ENCODE measurements around the gene C6orf47. TPM values are rescaled to one million over a fixed set of nuclear protein-coding genes. Genes with fewer than 3 reads are reported as not detected.
A peak's percentile ranks its signal among the peaks of the same experiment; 100 is the strongest.

The C6orf47 gene
- total and polyA plus RNA-seq, 7 experiments from 2014 or later: 14.0 to 33.7 (median 23.2) TPM

GRCh38 chr6:31683591-31683990 is 23.0 kb upstream of the C6orf47 start:
- no peak for ATAC-seq
- Mint-ChIP-seq H3K27me3 (no peaks in the 10 kb centered on the region), H3K4me1 (peaks cover 14 to 24% (median 17%) of the 10 kb centered on the region in 7 donors), H3K9me3 (no peaks in the 10 kb centered on the region), H3K36me3 (peaks cover 0 to 14% (median 5%) of the 10 kb centered on the region in 5 donors), H3K4me3 (no peak overlapping the region), H3K27ac (peak overlapping the region in 3 of 9 donors; percentile 41 to 59 (median 48))
- H3K27me3 ChIP-seq (ENCODE audit: control insufficient read depth in 2 of 2, insufficient read depth in 2 of 2, low read length in 2 of 2): no peaks in the 10 kb centered on the region
- H3K4me1 ChIP-seq (ENCODE audit: control insufficient read depth in 2 of 2, insufficient read depth in 2 of 2, low read length in 2 of 2): peaks cover 15 to 16% of the 10 kb centered on the region in 2 donors
- ChIA-PET CTCF (interaction anchor here (1.5 kb wide), 1 partner anchor 134 kb away, joined by 5 read pairs; no protein-coding TSS in a partner anchor), POLR2A (interaction anchor here (0.6 to 1.6 kb wide), 3 partner anchors 16 to 31 kb away, joined by 3 to 4 read pairs (median 4); partner anchors contain the start of genes ABHD16A and BAG6)
- H3K9me3 ChIP-seq (ENCODE audit: control insufficient read depth in 2 of 3, low read length in 3 of 3): no peaks in the 10 kb centered on the region
- DNase-seq: no peak
- H3K4me3 ChIP-seq (ENCODE audit: low read length): no peak overlapping the region
- no peak overlapping the region for H3K27ac ChIP-seq (ENCODE audit: low read depth, low read length)
- peaks cover 0 to 31% (median 21%) of the 10 kb centered on the region in 3 experiments for H3K36me3 ChIP-seq (ENCODE audit: control insufficient read depth in 2 of 3, insufficient read depth in 3 of 3, low read length in 3 of 3)
- intact Hi-C loops (cut with micrococcal nuclease): loop anchor here in 1 of 2 donors (5.0 kb wide), 1 partner anchor 54 kb away; the partner anchor contains the start of gene CLIC1

GRCh38 chr6:31681135-31681671 is 20.6 kb upstream of the C6orf47 start:
- Histone ChIP-seq H3K4me3 (ENCODE audit: low read length) (peak overlapping the region; percentile 78), H3K27me3 (ENCODE audit: control insufficient read depth in 2 of 2, insufficient read depth in 2 of 2, low read length in 2 of 2) (no peaks in the 10 kb centered on the region), H3K4me1 (ENCODE audit: control insufficient read depth in 2 of 2, insufficient read depth in 2 of 2, low read length in 2 of 2) (peaks cover 15 to 16% of the 10 kb centered on the region in 2 donors), H3K27ac (ENCODE audit: low read depth, low read length) (peak overlapping the region; percentile 68), H3K36me3 (ENCODE audit: control insufficient read depth in 2 of 3, insufficient read depth in 3 of 3, low read length in 3 of 3) (peaks cover 0 to 7% (median 0%) of the 10 kb centered on the region in 3 experiments), H3K9me3 (ENCODE audit: control insufficient read depth in 2 of 3, low read length in 3 of 3) (no peaks in the 10 kb centered on the region)
- no peaks in the 10 kb centered on the region for H3K27me3 Mint-ChIP-seq
- H3K4me1 Mint-ChIP-seq: peaks cover 14 to 32% (median 19%) of the 10 kb centered on the region in 7 donors
- ATAC-seq (peak; percentile 71), DNase-seq (peak in 8 of 9 donors; percentile 22 to 59 (median 28))
- H3K36me3 Mint-ChIP-seq: peaks cover 0 to 6% (median 2%) of the 10 kb centered on the region in 5 donors
- no peaks in the 10 kb centered on the region for H3K9me3 Mint-ChIP-seq
- CTCF ChIA-PET: interaction anchor here (0.6 to 2.1 kb wide), 8 partner anchors 31 to 153 kb away, joined by 3 to 12 read pairs (median 4); partner anchors contain the start of gene HSPA1B
- intact Hi-C loops (cut with micrococcal nuclease): loop anchor here (1.0 to 5.0 kb wide), 5 partner anchors 22 to 88 kb away; partner anchors contain the start of genes ABHD16A (in 1 of the 2), BAG6 (in 1 of the 2), CLIC1 (in 1 of the 2) and DDAH2 (in 1 of the 2)
- H3K27ac Mint-ChIP-seq: peak overlapping the region; percentile 41 to 86 (median 68)
- peak overlapping the region; percentile 86 to 98 (median 90) for H3K4me3 Mint-ChIP-seq
- POLR2A ChIA-PET: interaction anchor here (0.8 to 2.1 kb wide), 11 partner anchors 9 to 149 kb away, joined by 3 to 18 read pairs (median 4); partner anchors contain the start of genes ABHD16A, BAG6 and C6orf47

- Mint-ChIP-seq H3K36me3 (peaks cover 0 to 4% (median 0%) of the 10 kb centered on the region in 5 donors), H3K4me3 (peak within 1 kb of the TSS; percentile 86 to 98 (median 90)), H3K4me1 (peaks cover 14 to 32% (median 19%) of the 10 kb centered on the region in 7 donors), H3K27me3 (no peaks in the 10 kb centered on the region), H3K9me3 (no peaks in the 10 kb centered on the region), H3K27ac (peak within 1 kb of the TSS; percentile 60 to 86 (median 68))
- Histone ChIP-seq H3K36me3 (ENCODE audit: control insufficient read depth in 2 of 3, insufficient read depth in 3 of 3, low read length in 3 of 3) (no peaks in the 10 kb centered on the region), H3K4me1 (ENCODE audit: control insufficient read depth in 2 of 2, insufficient read depth in 2 of 2, low read length in 2 of 2) (peaks cover 15 to 16% of the 10 kb centered on the region in 2 donors), H3K27ac (ENCODE audit: low read depth, low read length) (peak within 1 kb of the TSS; percentile 68), H3K9me3 (ENCODE audit: control insufficient read depth in 2 of 3, low read length in 3 of 3) (no peaks in the 10 kb centered on the region), H3K4me3 (ENCODE audit: low read length) (peak within 1 kb of the TSS; percentile 78), H3K27me3 (ENCODE audit: control insufficient read depth in 2 of 2, insufficient read depth in 2 of 2, low read length in 2 of 2) (no peaks in the 10 kb centered on the region)
- intact Hi-C loops (cut with micrococcal nuclease): loop anchor here (1.0 to 5.0 kb wide), 9 partner anchors 15 to 184 kb away; partner anchors contain the start of genes ABHD16A (in 1 of the 2), BAG6 (in 1 of the 2), CLIC1 (in 1 of the 2) and DDAH2 (in 1 of the 2)
- ChIA-PET POLR2A (interaction anchor here (0.7 to 2.1 kb wide), 14 partner anchors 10 to 450 kb away, joined by 3 to 18 read pairs (median 4); partner anchors contain the start of genes ABHD16A, BAG6, C6orf47 and DDX39B), CTCF (interaction anchor here (0.6 to 2.1 kb wide), 10 partner anchors 32 to 268 kb away, joined by 3 to 12 read pairs (median 4); partner anchors contain the start of gene HSPA1B)
- DNase-seq (peak in 7 of 9 donors; percentile 28 to 65 (median 49)), ATAC-seq (peak; percentile 80)
These were observed 19.9 kb upstream of the C6orf47 start, which contains the start of gene LY6G5C for GRCh38 chr6:31680226-31681134. Gene LY6G5C, minus strand, starts transcription at chr6:31681067. Its CDS starts 694 bp downstream, at chr6:31680373.

GRCh38 chr6:31677955-31678354 is 17.4 kb upstream of the C6orf47 start:
- intact Hi-C loops (cut with micrococcal nuclease): no loop called here
- Histone ChIP-seq H3K27me3 (ENCODE audit: control insufficient read depth in 2 of 2, insufficient read depth in 2 of 2, low read length in 2 of 2) (no peaks in the 10 kb centered on the region), H3K9me3 (ENCODE audit: control insufficient read depth in 2 of 3, low read length in 3 of 3) (no peaks in the 10 kb centered on the region), H3K4me3 (ENCODE audit: low read length) (no peak overlapping the region), H3K36me3 (ENCODE audit: control insufficient read depth in 2 of 3, insufficient read depth in 3 of 3, low read length in 3 of 3) (peaks cover 0 to 9% (median 0%) of the 10 kb centered on the region in 3 experiments), H3K27ac (ENCODE audit: low read depth, low read length) (no peak overlapping the region), H3K4me1 (ENCODE audit: control insufficient read depth in 2 of 2, insufficient read depth in 2 of 2, low read length in 2 of 2) (peaks cover 15 to 16% of the 10 kb centered on the region in 2 donors)
- DNase-seq (no peak), ATAC-seq (no peak)
- Mint-ChIP-seq H3K9me3 (peaks cover 0 to 1% (median 0%) of the 10 kb centered on the region in 11 donors), H3K27ac (peak overlapping the region in 4 of 9 donors; percentile 1 to 61 (median 18)), H3K4me1 (peaks cover 14 to 32% (median 18%) of the 10 kb centered on the region in 7 donors), H3K36me3 (peaks cover 0 to 4% (median 0%) of the 10 kb centered on the region in 5 donors), H3K27me3 (no peaks in the 10 kb centered on the region), H3K4me3 (no peak overlapping the region)
- POLR2A ChIA-PET: interaction anchor here (0.7 kb wide), 1 partner anchor 26 kb away, joined by 3 read pairs; the partner anchor contains the start of gene BAG6
- CTCF ChIA-PET: interaction anchor here (1.4 kb wide), 1 partner anchor 153 kb away, joined by 3 read pairs; no protein-coding TSS in a partner anchor

- Histone ChIP-seq H3K27ac (ENCODE audit: low read depth, low read length) (no peak overlapping the region), H3K27me3 (ENCODE audit: control insufficient read depth in 2 of 2, insufficient read depth in 2 of 2, low read length in 2 of 2) (no peaks in the 10 kb centered on the region), H3K4me1 (ENCODE audit: control insufficient read depth in 2 of 2, insufficient read depth in 2 of 2, low read length in 2 of 2) (peaks cover 15 to 16% of the 10 kb centered on the region in 2 donors), H3K9me3 (ENCODE audit: control insufficient read depth in 2 of 3, low read length in 3 of 3) (no peaks in the 10 kb centered on the region), H3K36me3 (ENCODE audit: control insufficient read depth in 2 of 3, insufficient read depth in 3 of 3, low read length in 3 of 3) (peaks cover 0 to 18% (median 0%) of the 10 kb centered on the region in 3 experiments), H3K4me3 (ENCODE audit: low read length) (no peak overlapping the region)
- intact Hi-C loops (cut with micrococcal nuclease): no loop called here
- Mint-ChIP-seq H3K36me3 (peaks cover 0 to 9% (median 7%) of the 10 kb centered on the region in 5 donors), H3K27me3 (no peaks in the 10 kb centered on the region), H3K4me3 (no peak overlapping the region), H3K4me1 (peaks cover 14 to 32% (median 17%) of the 10 kb centered on the region in 7 donors), H3K27ac (peak overlapping the region in 5 of 9 donors; percentile 28 to 86 (median 63)), H3K9me3 (peaks cover 0 to 1% (median 0%) of the 10 kb centered on the region in 11 donors)
- POLR2A ChIA-PET: interaction anchor here (0.7 kb wide), 1 partner anchor 119 kb away, joined by 3 read pairs; no protein-coding TSS in a partner anchor
- CTCF ChIA-PET: interaction anchor here (1.4 kb wide), 1 partner anchor 154 kb away, joined by 3 read pairs; no protein-coding TSS in a partner anchor
- ATAC-seq: no peak
- no peak for DNase-seq
These were observed 16.3 kb upstream of the C6orf47 start for GRCh38 chr6:31676904-31677303.

All from naive thymus-derived CD4-positive, alpha-beta T cell (primary cell).